B cell (primary cell): ENCODE data around the gene MAN2A2. TPM values are rescaled to one million over a fixed set of nuclear protein-coding genes. Genes with fewer than 3 reads are reported as not detected.

Source experiments
- ATAC-seq: fragments of 200-7000 bp; cut with Tn5 transposase; one replicate; pipeline ENCODE4 v1.10.0; 2021; ENCODE audit warnings: low read depth, mild to moderate bottlenecking, moderate number of reproducible peaks, moderate library complexity
- CTCF ChIA-PET: fragments of 350-600 bp; sonication (Branson Sonifier 250); formaldehyde crosslinking; loops from one replicate; lab custom pipeline; 2021; ENCODE audit warnings: antibody characterized with exemption, inconsistent platforms; lab: Charles Lee
- POLR2A ChIA-PET: fragments of 350-600 bp; sonication (Branson Sonifier 250); formaldehyde crosslinking; loops from one replicate; lab custom pipeline; 2021; ENCODE audit warnings: antibody characterized with exemption; lab: Charles Lee
- DNase-seq: peaks from one replicate; pipeline ENCODE4 v3.0.0; 2013
- H2AFZ ChIP-seq: 2 replicates; pipeline ENCODE4 v1.6.1; 2012; ENCODE audit warnings: mild to moderate bottlenecking, low read depth, low read length; ENCODE audit not compliant: insufficient read depth, poor library complexity, severe bottlenecking
- H3K27ac ChIP-seq, 2 donors: 1 replicate in 1 of 2; 2 replicates in 1 of 2; pipeline ENCODE4 v1.5.1; 2012 to 2013; ENCODE audit warnings: low read length in 2 of 2, mild to moderate bottlenecking in 2 of 2, moderate library complexity in 1 of 2
- H3K27me3 ChIP-seq, 4 experiments: fragments of 200-600 bp in 1 of 4; sonication (generic) in 1 of 4; replicated peaks in 1 of 4; 1 replicate in 2 of 4; 2 replicates in 2 of 4; pipeline versions ENCODE4 v1.6.1 to v1.7.0; 2013 to 2016; ENCODE audit warnings: low read length in 3 of 4, mild to moderate bottlenecking in 2 of 4, mixed read lengths in 1 of 4, moderate library complexity in 1 of 4; ENCODE audit not compliant: insufficient read depth in 4 of 4, control insufficient read depth in 3 of 4; ENCODE audit errors: control extremely low read depth in 1 of 4
- H3K36me3 ChIP-seq, 2 experiments: replicated peaks in 1 of 2; 1 replicate in 1 of 2; 2 replicates in 1 of 2; pipeline versions ENCODE4 v1.6.1 to v1.7.1; 2013; ENCODE audit warnings: low read length in 1 of 2; ENCODE audit not compliant: insufficient read depth in 2 of 2, control insufficient read depth in 1 of 2; ENCODE audit errors: control extremely low read depth in 1 of 2, extremely low read depth in 1 of 2
- H3K4me1 ChIP-seq, 2 donors: fragments of 200-600 bp in 1 of 2; sonication (generic) in 1 of 2; 1 replicate in 1 of 2; 2 replicates in 1 of 2; pipeline versions ENCODE4 v1.5.1 to v1.6.1; 2013 to 2017; ENCODE audit warnings: low read length in 2 of 2; ENCODE audit not compliant: control insufficient read depth in 2 of 2, insufficient read depth in 2 of 2
- H3K4me2 ChIP-seq: replicated peaks from 2 replicates; pipeline ENCODE3; 2012; ENCODE audit warnings: mild to moderate bottlenecking, low read depth, low read length; ENCODE audit not compliant: poor library complexity, severe bottlenecking
- H3K4me3 ChIP-seq, 5 experiments: fragments of 200-600 bp in 1 of 5; sonication (generic) in 1 of 5; 1 replicate in 3 of 5; 2 replicates in 2 of 5; pipeline versions ENCODE4 v1.5.1 to v1.7.0; 2011 to 2016; ENCODE audit warnings: low read length in 4 of 5, mild to moderate bottlenecking in 4 of 5, low read depth in 2 of 5, control low read depth in 1 of 5, moderate library complexity in 1 of 5; ENCODE audit not compliant: insufficient read depth in 1 of 5; ENCODE audit errors: control extremely low read depth in 1 of 5, extremely low read depth in 1 of 5
- H3K79me2 ChIP-seq: fragments of 200-600 bp; sonication (generic); one replicate; pipeline ENCODE4 v1.6.0; 2016; ENCODE audit warnings: low read length; ENCODE audit not compliant: control insufficient read depth, insufficient read depth
- H3K9ac ChIP-seq: fragments of 200-600 bp; sonication (generic); 2 replicates; pipeline ENCODE4 v1.6.1; 2017; ENCODE audit warnings: mild to moderate bottlenecking, low read length, moderate library complexity
- H3K9me3 ChIP-seq, 3 donors: one replicate each; pipeline versions ENCODE4 v1.6.1 to v1.7.1; 2013; ENCODE audit warnings: low read length in 2 of 3; ENCODE audit not compliant: control insufficient read depth in 2 of 3, insufficient read depth in 1 of 3; ENCODE audit errors: control extremely low read depth in 1 of 3
- H4K20me1 ChIP-seq: 2 replicates; pipeline ENCODE4 v1.6.0; 2012; ENCODE audit warnings: mild to moderate bottlenecking, low read length; ENCODE audit not compliant: insufficient read depth, control insufficient read depth, poor library complexity, severe bottlenecking
- H3K27ac Mint-ChIP-seq: one replicate; pipeline ENCODE4 v1.8.0; 2021; ENCODE audit warnings: mixed read lengths
- H3K27me3 Mint-ChIP-seq: one replicate; pipeline ENCODE4 v1.8.0; 2021; ENCODE audit warnings: mixed read lengths
- H3K4me1 Mint-ChIP-seq: one replicate; pipeline ENCODE4 v1.8.0; 2021; ENCODE audit warnings: mixed read lengths
- H3K4me3 Mint-ChIP-seq: one replicate; pipeline ENCODE4 v1.8.0; 2021; ENCODE audit warnings: mixed read lengths
- H3K9me3 Mint-ChIP-seq: one replicate; pipeline ENCODE4 v1.8.0; 2022; ENCODE audit warnings: mixed read lengths; ENCODE audit not compliant: insufficient read depth
- EZH2 ChIP-seq: IDR thresholded peaks from 2 replicates; pipeline ENCODE4 v1.6.1; 2012; ENCODE audit warnings: borderline replicate concordance, low read depth, mild to moderate bottlenecking, moderate library complexity, low read length; ENCODE audit not compliant: insufficient read depth, poor library complexity, severe bottlenecking
- WGBS: methylation state at CpG from one replicate; pipeline ENCODE4 v1.1.5; 2013; ENCODE audit warnings: missing lambda C conversion rate; ENCODE audit not compliant: insufficient coverage; 5-methylcytosine and 5-hydroxymethylcytosine counted together
- intact Hi-C: fragments of 100-400 bp; cut with micrococcal nuclease; formaldehyde crosslinking; loops from one replicate; pipeline ENCODE4 v1.10.0; 2022
- polyA plus RNA-seq: library from polyadenylated mRNA; depleted of rRNA; stranded (reverse); fragments of >200 nt; gene quantifications from 2 replicates; pipeline ENCODE4 v1.2.3, GENCODE V29; 2012
- total RNA-seq, 2 donors: library from RNA; stranded (reverse); fragments of 120-200 nt in 1 of 2; gene quantifications; 1 replicate in 1 of 2; 2 replicates in 1 of 2; pipeline versions ENCODE4 v1.2.3 to v1.2.4, GENCODE V29; 2013 to 2022
- TF ChIP-seq, protein P1 (sequence below): fragments of 200-600 bp; IDR thresholded peaks from one replicate; pipeline ENCODE4 v1.8.0; 2022; ENCODE audit warnings: antibody characterized with exemption, mild to moderate bottlenecking

MAN2A2 gene
- total and polyA plus RNA-seq, 2 donors (not counting 1 experiment from before 2014, with no cell fraction given), result 180 to 234 TPM

DNA sequence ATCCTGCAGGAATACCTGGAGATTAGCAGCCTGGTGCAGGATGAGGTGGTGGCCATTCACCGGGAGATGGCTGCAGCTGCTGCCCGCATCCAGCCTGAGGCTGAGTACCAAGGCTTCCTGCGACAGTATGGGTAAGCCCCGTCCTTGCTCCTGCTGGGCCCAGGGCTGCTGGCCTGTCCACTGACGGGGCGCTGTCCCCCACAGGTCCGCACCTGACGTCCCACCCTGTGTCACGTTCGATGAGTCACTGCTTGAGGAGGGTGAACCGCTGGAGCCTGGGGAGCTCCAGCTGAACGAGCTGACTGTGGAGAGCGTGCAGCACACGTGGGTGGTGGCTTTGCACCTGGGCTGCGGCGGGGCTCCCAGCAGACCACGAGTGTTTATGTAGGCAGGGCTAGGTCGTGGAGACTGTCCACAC is 13.8 kb upstream of the MAN2A2 start:
- CTCF ChIA-PET, result interaction anchor here (1.4 to 3.7 kb wide), 3 partner anchors 42 to 241 kb away, joined by 5 to 26 read pairs (median 11); partner anchors contain the start of gene HDDC3

More for the DNA sequence above, 13.8 kb upstream of the MAN2A2 start:
- POLR2A ChIA-PET, result no interaction called here
- no peak for ATAC-seq
- Histone ChIP-seq H3K36me3 (peaks cover 0 to 55% of the 10 kb centered on the region in 2 experiments), H3K4me1 (peaks cover 20 to 21% of the 10 kb centered on the region in 2 donors), H3K27ac (no peak overlapping the region), H3K9ac (no peak overlapping the region), H3K27me3 (no peaks in the 10 kb centered on the region), H3K9me3 (peaks cover 0 to 6% (median 0%) of the 10 kb centered on the region in 3 donors), H3K4me3 (no peak overlapping the region), H2AFZ (no peak overlapping the region), H4K20me1 (peaks cover 12% of the 10 kb centered on the region), H3K79me2 (peaks cover 30% of the 10 kb centered on the region), H3K4me2 (no peak overlapping the region)
- no peak overlapping the region for H3K4me3 Mint-ChIP-seq
- H3K9me3 Mint-ChIP-seq, result no peaks in the 10 kb centered on the region
- no peak overlapping the region for H3K27ac Mint-ChIP-seq
- no peaks in the 10 kb centered on the region for H3K27me3 Mint-ChIP-seq
- 73% methylated on average over 18 of the region's 18 CpGs for WGBS
- peaks cover 19% of the 10 kb centered on the region for H3K4me1 Mint-ChIP-seq
- intact Hi-C loops, result loop anchor here (5.0 kb wide), 4 partner anchors 37 to 527 kb away; no protein-coding TSS in a partner anchor
- DNase-seq, result no peak
- no peak for TF ChIP-seq EZH2
- TF ChIP-seq, protein P1, sequence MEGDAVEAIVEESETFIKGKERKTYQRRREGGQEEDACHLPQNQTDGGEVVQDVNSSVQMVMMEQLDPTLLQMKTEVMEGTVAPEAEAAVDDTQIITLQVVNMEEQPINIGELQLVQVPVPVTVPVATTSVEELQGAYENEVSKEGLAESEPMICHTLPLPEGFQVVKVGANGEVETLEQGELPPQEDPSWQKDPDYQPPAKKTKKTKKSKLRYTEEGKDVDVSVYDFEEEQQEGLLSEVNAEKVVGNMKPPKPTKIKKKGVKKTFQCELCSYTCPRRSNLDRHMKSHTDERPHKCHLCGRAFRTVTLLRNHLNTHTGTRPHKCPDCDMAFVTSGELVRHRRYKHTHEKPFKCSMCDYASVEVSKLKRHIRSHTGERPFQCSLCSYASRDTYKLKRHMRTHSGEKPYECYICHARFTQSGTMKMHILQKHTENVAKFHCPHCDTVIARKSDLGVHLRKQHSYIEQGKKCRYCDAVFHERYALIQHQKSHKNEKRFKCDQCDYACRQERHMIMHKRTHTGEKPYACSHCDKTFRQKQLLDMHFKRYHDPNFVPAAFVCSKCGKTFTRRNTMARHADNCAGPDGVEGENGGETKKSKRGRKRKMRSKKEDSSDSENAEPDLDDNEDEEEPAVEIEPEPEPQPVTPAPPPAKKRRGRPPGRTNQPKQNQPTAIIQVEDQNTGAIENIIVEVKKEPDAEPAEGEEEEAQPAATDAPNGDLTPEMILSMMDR, result no peak
